K562 (cell line): ENCODE data around the gene SH3GL3. TPM values are rescaled to one million over a fixed set of nuclear protein-coding genes. Genes with fewer than 3 reads are reported as not detected.

ENCODE experiments used
- ATAC-seq: fragments of 200-7000 bp; cut with Tn5 transposase; 3 replicates; pipeline ENCODE4 v1.9.1; 2020; ENCODE audit warnings: moderate library complexity
- BruUV-seq: library from RNA; stranded (reverse); fragments of 400-500 nt; replicated peaks from 2 replicates; lab custom pipeline; 2021; lab: Mats Ljungman, UMichigan
- CTCF ChIA-PET: fragments of 300-600 bp; formaldehyde crosslinking; extraction: SDS; loops from one replicate; lab custom pipeline; 2021; ENCODE audit warnings: low intra/inter-chr PET ratio; lab: Yijun Ruan, JAX
- POLR2A ChIA-PET: fragments of 300-600, 350-650 bp; sonication (Branson Sonifier 250); formaldehyde crosslinking; extraction: SDS; loops from one replicate; lab custom pipeline; 2021; ENCODE audit warnings: antibody characterized with exemption, inconsistent platforms; lab: Yijun Ruan, JAX
- DNase-seq, 4 experiments: peaks; one replicate each; pipeline versions ENCODE4 v3.0.0 to v3.0.0-alpha.2; 2011 to 2018; ENCODE audit warnings: low spot score in 3 of 4, mixed read lengths in 3 of 4; ENCODE audit errors: extremely low read depth in 1 of 4
- FAIRE-seq: peaks from 2 replicates; lab custom pipeline; 2011; peaks lifted over from hg19 to GRCh38; lab: Jason Lieb, UNC
- H2AFZ ChIP-seq: 2 replicates; pipeline ENCODE4 v1.6.0; 2011; ENCODE audit warnings: low read depth, low read length, control low read depth, inconsistent platforms
- H3K27ac ChIP-seq: fragments of 200-600 bp; 3 replicates; pipeline ENCODE4 v1.8.0; 2011; ENCODE audit warnings: low read depth, mild to moderate bottlenecking, control low read depth, inconsistent platforms, low read length, moderate library complexity, mixed read lengths; ENCODE audit errors: extremely low read depth
- H3K27me3 ChIP-seq, 2 experiments: fragments of 300-600 bp in 1 of 2; 2 replicates in 1 of 2; 3 replicates in 1 of 2; pipeline versions ENCODE4 v1.6.0 to v1.8.0; 2011; ENCODE audit warnings: inconsistent platforms in 2 of 2, low read length in 2 of 2, mild to moderate bottlenecking in 1 of 2, mixed read lengths in 1 of 2, moderate library complexity in 1 of 2; ENCODE audit not compliant: control insufficient read depth in 2 of 2, insufficient read depth in 2 of 2
- H3K36me3 ChIP-seq: fragments of 300-600 bp; 3 replicates; pipeline ENCODE4 v1.8.0; 2011; ENCODE audit warnings: mild to moderate bottlenecking, low read length, inconsistent platforms; ENCODE audit not compliant: control insufficient read depth, insufficient read depth
- H3K4me1 ChIP-seq, 2 experiments: fragments of 200-600 bp in 1 of 2; replicated peaks in 1 of 2; 2 replicates in 1 of 2; 3 replicates in 1 of 2; pipeline versions ENCODE4 v1.5.1 to v1.8.0; 2011; ENCODE audit warnings: inconsistent platforms in 2 of 2, low read length in 2 of 2, mild to moderate bottlenecking in 1 of 2, mixed read lengths in 1 of 2, moderate library complexity in 1 of 2; ENCODE audit not compliant: control insufficient read depth in 2 of 2, insufficient read depth in 2 of 2
- H3K4me2 ChIP-seq: 2 replicates; pipeline ENCODE4 v1.6.1; 2011; ENCODE audit warnings: low read length, control low read depth, inconsistent platforms, mixed read lengths; ENCODE audit not compliant: insufficient read depth
- H3K4me3 ChIP-seq: fragments of 200-600 bp; sonication (generic), shearing (Covaris generic); 2 replicates; pipeline ENCODE4 v1.5.1; 2016; ENCODE audit warnings: control low read depth, inconsistent platforms
- H3K79me2 ChIP-seq: fragments of 200-600 bp; 3 replicates; pipeline ENCODE4 v1.8.0; 2011; ENCODE audit warnings: low read length, inconsistent platforms; ENCODE audit not compliant: control insufficient read depth, insufficient read depth
- H3K9ac ChIP-seq, 2 experiments: 2 replicates each; pipeline versions ENCODE4 v1.6.0 to v1.6.1; 2011; ENCODE audit warnings: low read depth in 2 of 2, low read length in 2 of 2, control low read depth in 1 of 2, inconsistent platforms in 1 of 2, mild to moderate bottlenecking in 1 of 2, mixed read lengths in 1 of 2; ENCODE audit not compliant: insufficient read depth in 1 of 2
- H3K9me1 ChIP-seq: one replicate; pipeline ENCODE4 v1.6.0; 2011; ENCODE audit warnings: inconsistent platforms, mild to moderate bottlenecking, low read length, moderate library complexity; ENCODE audit not compliant: control insufficient read depth, insufficient read depth
- H3K9me3 ChIP-seq: replicated peaks from 2 replicates; pipeline ENCODE4 v1.5.1; 2011; ENCODE audit warnings: low read depth, low read length, inconsistent platforms; ENCODE audit not compliant: control insufficient read depth, insufficient read depth
- H4K20me1 ChIP-seq: replicated peaks from 2 replicates; pipeline ENCODE4 v1.6.1; 2011; ENCODE audit warnings: low read length, inconsistent platforms, mixed read lengths; ENCODE audit not compliant: control insufficient read depth, insufficient read depth
- C11orf30 ChIP-seq: fragments of 450-650 bp; IDR thresholded peaks from 2 replicates; pipeline ENCODE4 v1.6.1; 2016; ENCODE audit warnings: low read depth, mild to moderate bottlenecking
- KDM5B ChIP-seq: fragments of 200-600 bp; sonication (generic); IDR thresholded peaks from 2 replicates; pipeline ENCODE4 v1.6.1; 2012; ENCODE audit warnings: low read depth, mild to moderate bottlenecking, moderate library complexity, low read length, control low read depth, inconsistent platforms; ENCODE audit not compliant: insufficient replicate concordance
- MAFF ChIP-seq: IDR thresholded peaks from 2 replicates; pipeline ENCODE4 v1.6.1; 2012; ENCODE audit warnings: low read length, improper control_type of control experiment
- MAFG ChIP-seq: fragments of 450-650 bp; conservative IDR thresholded peaks from 2 replicates; pipeline ENCODE4 v1.6.1; 2016; ENCODE audit warnings: missing genetic modification characterization, missing compliant biosample characterization
- MAFK ChIP-seq: IDR thresholded peaks from 2 replicates; pipeline ENCODE4 v1.6.1; 2011; ENCODE audit warnings: low read length, improper control_type of control experiment
- NFE2 ChIP-seq: IDR thresholded peaks from 2 replicates; pipeline ENCODE4 v1.6.1; 2014; ENCODE audit warnings: antibody characterized with exemption, low read depth
- ZNF24 ChIP-seq: fragments of 450-650 bp; IDR thresholded peaks from 2 replicates; pipeline ENCODE4 v1.6.1; 2016
- ZNF316 ChIP-seq: fragments of 450-650 bp; IDR thresholded peaks from 2 replicates; pipeline ENCODE4 v1.6.1; 2016
- ZNF696 ChIP-seq: fragments of 250-450 bp; sonication (Bioruptor Pico); conservative IDR thresholded peaks from 2 replicates; pipeline ENCODE4 v1.4.0; 2020; ENCODE audit warnings: mild to moderate bottlenecking, moderate library complexity
- WGBS: fragments of 100-300 bp; shearing (Covaris generic); methylation state at CpG from one replicate; pipeline ENCODE4 v1.1.6; 2016; ENCODE audit warnings: low coverage, mixed read lengths; ENCODE audit not compliant: insufficient coverage; ENCODE audit errors: missing lambda C conversion rate; 5-methylcytosine and 5-hydroxymethylcytosine counted together
- in situ Hi-C: fragments of 300-500 bp; cut with MboI; formaldehyde crosslinking; loops from 4 replicates; pipeline ENCODE4 v1.15.0; 2018; ENCODE audit warnings: inconsistent platforms, mixed read lengths
- intact Hi-C: fragments of 100-400 bp; cut with micrococcal nuclease; formaldehyde crosslinking; loops from 2 replicates; pipeline ENCODE4 v1.14.2; 2022
- polyA plus RNA-seq, 8 experiments: library from polyadenylated mRNA; depleted of rRNA in 4 of 8; stranded (reverse) in 5 of 8; unstranded in 3 of 8; fragments of >200 nt; fragmentation: Nextera tagmentation in 2 of 8; fragmentation: Illumina TruSeq in 1 of 8; extraction: Ambion mirVana in 2 of 8; extraction: Trizol in 1 of 8; gene quantifications; 2 replicates each; pipeline versions ENCODE4 v1.2.1 to v1.2.3, GENCODE V29; 2011 to 2014; ENCODE audit warnings: inconsistent platforms in 1 of 8, missing spikeins in 1 of 8
- total RNA-seq, 7 experiments: library from RNA; depleted of rRNA in 6 of 7; stranded (reverse); fragments of >200 nt in 6 of 7; fragmentation: Illumina TruSeq in 2 of 7; extraction: Trizol in 2 of 7; gene quantifications; 2 replicates each; pipeline versions ENCODE4 v1.2.1 to v1.2.3, GENCODE V29; 2011 to 2021; ENCODE audit warnings: low replicate concordance in 1 of 7

SH3GL3 gene
- total and polyA plus RNA-seq, 9 of the 15 experiments (the other 6 are each of a cell fraction or from before 2014, with no cell fraction given) = 3.9 to 16.0 (median 9.7) TPM

- in situ Hi-C loops (no loop called here), intact Hi-C loops (no loop called here)
- POLR2A ChIA-PET = interaction anchor here (0.9 to 1.0 kb wide), 2 partner anchors 8 to 41 kb away, joined by 3 read pairs; no protein-coding TSS in a partner anchor
- no peaks in the 10 kb centered on the region for H3K27me3 ChIP-seq
- H4K20me1 ChIP-seq = no peaks in the 10 kb centered on the region
- no peak overlapping the region; a peak in 1 of 4 replicates for H3K9ac ChIP-seq
- WGBS = 28% methylated on average over 4 of the region's 4 CpGs
- peak overlapping the region; percentile 64 for H2AFZ ChIP-seq
- peaks cover 0 to 9% of the 10 kb centered on the region in 2 experiments; a peak in 3 of 5 replicates for H3K4me1 ChIP-seq
- no peaks in the 10 kb centered on the region for H3K9me3 ChIP-seq
- H3K9me1 ChIP-seq = no peaks in the 10 kb centered on the region
- FAIRE-seq = no peak
- no peak for ATAC-seq
- H3K27ac ChIP-seq = 0 out of 3 replicates have a peak overlapping the region, but pooled peaks have one; percentile 0
- TF ChIP-seq MAFG (tag) = peak; percentile 96
- TF ChIP-seq NFE2 = peak; percentile 48; the same call in 1 of the 2 replicates
- peak; percentile 98 for TF ChIP-seq ZNF316
- TF ChIP-seq C11orf30 = peak; percentile 97
- TF ChIP-seq MAFK = peak; percentile 99
- peak; percentile 99 for TF ChIP-seq MAFF
- TF ChIP-seq ZNF24 = no peak
- TF ChIP-seq KDM5B = no peak
- TF ChIP-seq ZNF696 = no peak
- no TSS peak for BruUV-seq
- no peaks in the 10 kb centered on the region for H3K36me3 ChIP-seq
- CTCF ChIA-PET = no interaction called here
- peaks cover 3% of the 10 kb centered on the region; the same call in 1 of the 3 replicates for H3K79me2 ChIP-seq
- DNase-seq = peak in 1 of 4 experiments; percentile 16
- no peak overlapping the region for H3K4me2 ChIP-seq
- no peak overlapping the region for H3K4me3 ChIP-seq
These were observed 56.6 kb downstream of the SH3GL3 start for GRCh38 chr15:83503595-83504364.
